Nephron progenitor cell (in vitro differentiated cells): Measurements from ENCODE around the gene GIPC1.
A peak's percentile ranks its signal among the peaks of the same experiment; 100 is the strongest.
"Not testable (repeated sequence)": the region's sequence is repeated elsewhere in the genome, so short reads cannot be mapped to it uniquely, and the experiment has no call there.

ENCODE experiments used
- DNase-seq: peaks from one replicate; pipeline ENCODE4 v3.0.0; 2021
- H3K27ac Mint-ChIP-seq: 2 replicates; pipeline ENCODE4 v1.8.0; 2021; ENCODE audit warnings: mild to moderate bottlenecking, moderate library complexity, mixed read lengths
- H3K27me3 Mint-ChIP-seq: 2 replicates; pipeline ENCODE4 v1.8.0; 2021; ENCODE audit warnings: mild to moderate bottlenecking, low read depth, mixed read lengths; ENCODE audit not compliant: poor library complexity
- H3K36me3 Mint-ChIP-seq: 2 replicates; pipeline ENCODE4 v1.8.0; 2021; ENCODE audit warnings: low read depth, mixed read lengths
- H3K4me1 Mint-ChIP-seq: 2 replicates; pipeline ENCODE4 v1.8.0; 2021; ENCODE audit warnings: mixed read lengths
- H3K4me3 Mint-ChIP-seq: 2 replicates; pipeline ENCODE4 v1.8.0; 2021; ENCODE audit warnings: mild to moderate bottlenecking, moderate library complexity, mixed read lengths
- H3K9me3 Mint-ChIP-seq: 2 replicates; pipeline ENCODE4 v1.8.0; 2021; ENCODE audit warnings: mild to moderate bottlenecking, moderate library complexity, mixed read lengths
- CTCF ChIP-seq: fragments of 200-600 bp; sonication (generic); IDR thresholded peaks from 2 replicates; pipeline ENCODE4 v1.5.0; 2021; ENCODE audit warnings: antibody characterized with exemption

GIPC1 gene

GRCh38 chr19:14510311-14511228 lies 14.6 kb upstream of the GIPC1 start:
- DNase-seq, result no peak
- no peak for TF ChIP-seq CTCF

GRCh38 chr19:14507704-14508542 lies 12.0 kb upstream of the GIPC1 start:
- H3K4me3 Mint-ChIP-seq, result no peak overlapping the region
- no peaks in the 10 kb centered on the region for H3K9me3 Mint-ChIP-seq
- peaks cover 3% of the 10 kb centered on the region for H3K36me3 Mint-ChIP-seq

More at GRCh38 chr19:14510311-14511228, 14.6 kb upstream of the GIPC1 start:
- Mint-ChIP-seq H3K36me3 (peaks cover 22% of the 10 kb centered on the region), H3K9me3 (no peaks in the 10 kb centered on the region), H3K4me1 (peaks cover 65% of the 10 kb centered on the region), H3K27me3 (peaks cover 2% of the 10 kb centered on the region), H3K27ac (peak overlapping the region; percentile 93), H3K4me3 (no peak overlapping the region)

GRCh38 chr19:14505488-14506239 lies 9.7 kb upstream of the GIPC1 start:
- Mint-ChIP-seq H3K4me3 (no peak overlapping the region), H3K27ac (peak overlapping the region; percentile 49), H3K36me3 (no peaks in the 10 kb centered on the region), H3K4me1 (peaks cover 49% of the 10 kb centered on the region), H3K9me3 (no peaks in the 10 kb centered on the region), H3K27me3 (peaks cover 14% of the 10 kb centered on the region)
- peak; percentile 71 for TF ChIP-seq CTCF
- peak; percentile 76 for DNase-seq

More at GRCh38 chr19:14507704-14508542, 12.0 kb upstream of the GIPC1 start:
- peaks cover 14% of the 10 kb centered on the region for H3K27me3 Mint-ChIP-seq
- H3K27ac Mint-ChIP-seq, result peak overlapping the region; percentile 77
- TF ChIP-seq CTCF, result no peak
- H3K4me1 Mint-ChIP-seq, result peaks cover 55% of the 10 kb centered on the region
- DNase-seq, result no peak

DNA sequence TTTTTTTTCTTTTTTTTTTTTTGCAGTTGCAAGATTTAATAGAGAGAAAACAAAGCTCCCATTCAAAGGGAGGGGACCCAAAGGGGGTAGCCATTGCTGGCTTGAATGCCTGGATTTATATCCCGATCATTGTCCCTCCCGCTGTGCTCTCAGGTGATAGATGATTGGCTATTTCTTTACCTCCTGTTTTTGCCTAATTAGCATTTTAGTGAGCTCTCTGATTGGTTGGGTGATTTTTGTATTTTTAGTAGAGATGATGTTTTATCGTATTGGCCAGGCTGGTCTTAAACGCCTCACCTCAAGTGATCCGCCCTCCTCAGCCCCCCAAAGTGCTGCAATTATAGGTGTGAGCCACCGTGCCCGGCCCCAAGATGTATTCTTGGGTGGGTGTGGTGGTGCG lies 8.6 kb upstream of the GIPC1 start:
- H3K9me3 Mint-ChIP-seq, DNase-seq, H3K4me3 Mint-ChIP-seq, H3K36me3 Mint-ChIP-seq, H3K27ac Mint-ChIP-seq: not testable (repeated sequence)
- H3K27me3 Mint-ChIP-seq, result peaks cover 20% of the 10 kb centered on the region
- H3K4me1 Mint-ChIP-seq, result peaks cover 43% of the 10 kb centered on the region

GRCh38 chr19:14503285-14503684 lies 7.4 kb upstream of the GIPC1 start:
- Mint-ChIP-seq H3K9me3 (no peaks in the 10 kb centered on the region), H3K27ac (no peak overlapping the region)

More at GRCh38 chr19:14503285-14503684, 7.4 kb upstream of the GIPC1 start:
- Mint-ChIP-seq H3K27me3 (peaks cover 20% of the 10 kb centered on the region), H3K4me3 (no peak overlapping the region), H3K4me1 (peaks cover 39% of the 10 kb centered on the region), H3K36me3 (no peaks in the 10 kb centered on the region)
- no peak for DNase-seq
- TF ChIP-seq CTCF, result no peak
